ENCODE results near the gene XYLT1. TPM values are rescaled to one million over a fixed set of nuclear protein-coding genes. Genes with fewer than 3 reads are reported as not detected.

The XYLT1 gene
- total RNA-seq (2021): 16.0 to 25.0 TPM (median 20.5 TPM) in 3 replicates
- Bru-seq, nascent RNA: percentile 65 among the genes with signal in this experiment
- long read RNA-seq, experiment 1, full-length matches to known transcripts: 18 of 78 reads
- long read RNA-seq, experiment 1, partial matches to known transcripts: 7 of 78 reads
- long read RNA-seq, experiment 1, other reads (novel, unspliced or antisense): 53 of 78 reads
- long read RNA-seq, experiment 2, partial matches to known transcripts: 1 of 17 reads
- long read RNA-seq, experiment 2, other reads (novel, unspliced or antisense): 16 of 17 reads
- long read RNA-seq, experiment 3: 0 reads

- Mint-ChIP-seq H3K4me1 (peaks cover 50% of the 10 kb centered on the region), H3K36me3 (no peaks in the 10 kb centered on the region), H3K9me3 (no peaks in the 10 kb centered on the region), H3K27me3 (ENCODE audit: low read depth) (peaks cover 16% of the 10 kb centered on the region), H3K4me3 (peak within 1 kb of the TSS; percentile 76), H3K27ac (peak within 1 kb of the TSS; percentile 23; the same call in 1 of the 2 replicates)
- no peak for TF ChIP-seq ZNF121 (CRISPR knock-in tag; IDR thresholded peaks at IDR 0.05)
- TF ChIP-seq CBFB (CRISPR knock-in tag; IDR thresholded peaks at IDR 0.05; ENCODE audit: low read depth): no peak
- TF ChIP-seq ZNF219 (CRISPR knock-in tag; IDR thresholded peaks at IDR 0.05; ENCODE audit: borderline replicate concordance): no peak
- TF ChIP-seq ZMAT4 (CRISPR knock-in tag; IDR thresholded peaks at IDR 0.05): no peak
- no peak for TF ChIP-seq ETV6 (CRISPR knock-in tag; IDR thresholded peaks at IDR 0.05)
- no peak for TF ChIP-seq ATF3 (CRISPR knock-in tag; conservative IDR thresholded peaks at IDR 0.05)
- TF ChIP-seq ERG (CRISPR knock-in tag; IDR thresholded peaks at IDR 0.05): no peak
- no peak for TF ChIP-seq SP1 (CRISPR knock-in tag; conservative IDR thresholded peaks at IDR 0.05)
- ChIA-PET POLR2A (no interaction called here), CTCF (interaction anchor here (0.5 to 1.4 kb wide), 5 partner anchors 12 to 500 kb away, joined by 3 to 7 read pairs (median 3); no protein-coding TSS in a partner anchor)
- DNase-seq (ENCODE audit: low spot score): peak; percentile 72
- peak; percentile 46 for ATAC-seq
Observed at GRCh38 chr16:17470908-17471718, at the start of gene XYLT1. Gene XYLT1 (minus strand): TSS chr16:17470960. CDS start chr16:17470796, 164 bp downstream.

- ATAC-seq (no peak), DNase-seq (ENCODE audit: low spot score) (no peak)
- Mint-ChIP-seq H3K4me1 (no peaks in the 10 kb centered on the region), H3K27me3 (ENCODE audit: low read depth) (peaks cover 17% of the 10 kb centered on the region), H3K9me3 (no peaks in the 10 kb centered on the region), H3K27ac (no peak overlapping the region), H3K36me3 (no peaks in the 10 kb centered on the region), H3K4me3 (no peak overlapping the region)
- CTCF ChIA-PET: no interaction called here
- TF ChIP-seq ELF4 (CRISPR knock-in tag; IDR thresholded peaks at IDR 0.05; ENCODE audit: low read depth): no peak
- no peak for TF ChIP-seq E2F4 (CRISPR knock-in tag; IDR thresholded peaks at IDR 0.05; ENCODE audit: borderline replicate concordance, low read depth)
- no peak for TF ChIP-seq ESRRA (CRISPR knock-in tag; IDR thresholded peaks at IDR 0.05; ENCODE audit: borderline replicate concordance)
- TF ChIP-seq E2F1 (CRISPR knock-in tag; IDR thresholded peaks at IDR 0.05): no peak
- TF ChIP-seq IRF2 (CRISPR knock-in tag; IDR thresholded peaks at IDR 0.05; ENCODE audit: borderline replicate concordance, low read depth): no peak
- no peak for TF ChIP-seq SOX15 (CRISPR knock-in tag; IDR thresholded peaks at IDR 0.05)
- TF ChIP-seq ZNF423 (CRISPR knock-in tag; IDR thresholded peaks at IDR 0.05): no peak
- no peak for TF ChIP-seq CREB1 (CRISPR knock-in tag; IDR thresholded peaks at IDR 0.05)
- no peak for TF ChIP-seq EMX1 (CRISPR knock-in tag; IDR thresholded peaks at IDR 0.05)
- no peak for TF ChIP-seq NFYB (CRISPR knock-in tag; conservative IDR thresholded peaks at IDR 0.05; ENCODE audit: low read depth)
- no peak for TF ChIP-seq MYBL2 (CRISPR knock-in tag; IDR thresholded peaks at IDR 0.05)
- no peak for TF ChIP-seq TEAD1 (CRISPR knock-in tag; IDR thresholded peaks at IDR 0.05)
- no peak for TF ChIP-seq ZNF281 (CRISPR knock-in tag; IDR thresholded peaks at IDR 0.05)
- TF ChIP-seq ATF1 (CRISPR knock-in tag; IDR thresholded peaks at IDR 0.05): no peak
- no peak for TF ChIP-seq ZNF425 (CRISPR knock-in tag; conservative IDR thresholded peaks at IDR 0.05)
- no peak for TF ChIP-seq ZNF396 (CRISPR knock-in tag; IDR thresholded peaks at IDR 0.05; ENCODE audit: borderline replicate concordance)
- no peak for TF ChIP-seq TEAD4 (CRISPR knock-in tag; IDR thresholded peaks at IDR 0.05)
- POLR2A ChIA-PET: no interaction called here
Observed at GRCh38 chr16:17520111-17520510, 49.4 kb upstream of the XYLT1 start.
